GOT3 (cell line): ENCODE results near the gene GATA1.

Experiments
- DNase-seq: peaks from one replicate; lab custom pipeline; 2025; ENCODE audit warnings: mixed read lengths; lab: John Stamatoyannopoulos, UW

Gene GATA1

DNA sequence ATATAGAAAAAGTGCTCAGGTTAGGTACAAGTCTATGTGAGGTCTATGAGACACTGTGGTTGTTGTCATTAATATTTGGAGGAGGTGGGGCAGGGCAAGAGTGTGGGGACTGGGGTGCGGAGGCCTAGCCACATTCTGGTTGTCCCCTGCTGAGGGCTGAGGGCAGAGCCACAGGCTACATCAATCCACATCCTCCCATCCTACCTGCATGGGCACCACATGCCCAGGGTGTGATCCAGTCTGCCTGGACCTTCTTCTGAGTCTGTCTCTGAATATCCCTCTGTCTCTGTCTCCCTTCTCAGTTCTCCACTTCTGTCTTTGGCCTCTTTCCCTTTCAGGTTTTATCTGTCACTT lies 1.2 kb upstream of the GATA1 start:
- no peak for DNase-seq

DNA sequence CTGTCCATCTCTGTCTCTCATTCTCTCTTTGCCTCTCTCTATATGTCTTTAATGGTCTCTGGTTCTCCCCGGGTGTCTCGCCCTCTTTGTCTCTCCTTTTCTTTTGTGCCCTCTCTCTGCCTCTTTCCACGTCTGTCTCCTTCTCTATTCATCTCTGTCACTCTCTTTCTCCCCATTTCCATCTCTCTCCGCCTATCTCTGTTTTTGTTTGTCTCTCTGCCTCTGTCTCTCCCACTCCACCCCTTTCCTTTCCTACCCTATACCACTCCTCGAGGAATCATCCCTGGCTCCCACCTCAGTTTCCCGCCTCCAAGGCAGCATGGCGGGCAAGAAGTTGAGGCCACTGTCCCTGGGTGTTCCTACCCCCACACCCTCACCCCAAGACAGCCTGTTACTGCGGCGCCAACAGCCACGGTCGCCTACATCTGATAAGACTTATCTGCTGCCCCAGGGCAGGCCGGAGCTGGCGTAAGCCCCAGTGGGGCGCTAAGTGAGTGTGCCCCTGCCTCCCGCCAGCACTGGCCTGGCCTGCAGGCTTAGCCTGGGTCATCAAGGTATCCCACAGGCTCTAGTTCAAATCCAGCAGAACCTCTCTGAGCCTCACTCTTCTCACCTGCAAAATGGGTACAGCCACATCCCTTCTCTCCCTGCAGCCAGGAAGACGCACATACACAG lies 713 bp upstream of the GATA1 start:
- DNase-seq = no peak

DNA sequence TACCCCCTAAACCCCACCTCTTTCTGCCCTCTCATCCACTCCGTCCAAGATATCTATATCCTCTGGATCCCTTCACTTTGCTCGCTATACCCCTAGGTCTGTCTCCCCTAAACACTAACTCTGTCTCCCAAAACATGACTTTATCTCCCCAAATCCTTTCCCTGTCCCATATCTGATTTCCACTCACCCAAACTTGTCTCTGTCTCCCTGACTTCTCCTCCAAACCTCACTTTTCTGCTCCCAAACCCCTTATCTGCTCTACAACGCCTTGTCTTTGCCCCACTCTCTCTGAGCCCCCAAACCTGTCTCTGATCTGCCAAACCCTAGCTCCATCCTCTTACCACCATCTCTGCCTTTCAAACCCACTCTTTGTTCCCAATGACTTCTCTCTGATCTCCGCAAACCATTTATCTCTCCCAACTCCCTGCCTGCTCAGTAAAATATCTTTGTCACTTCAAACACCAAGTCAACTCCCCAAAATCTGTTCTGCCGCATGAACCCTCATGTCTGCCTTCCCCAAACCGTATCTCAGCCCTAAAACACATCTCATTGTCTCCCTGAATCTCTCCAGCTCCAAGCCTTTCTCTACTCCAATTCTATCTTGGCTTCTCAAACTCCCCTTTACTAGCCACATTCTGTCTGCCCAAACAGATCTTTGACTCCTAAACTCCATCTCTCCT lies 575 bp downstream of the GATA1 start:
- no peak for DNase-seq

DNA sequence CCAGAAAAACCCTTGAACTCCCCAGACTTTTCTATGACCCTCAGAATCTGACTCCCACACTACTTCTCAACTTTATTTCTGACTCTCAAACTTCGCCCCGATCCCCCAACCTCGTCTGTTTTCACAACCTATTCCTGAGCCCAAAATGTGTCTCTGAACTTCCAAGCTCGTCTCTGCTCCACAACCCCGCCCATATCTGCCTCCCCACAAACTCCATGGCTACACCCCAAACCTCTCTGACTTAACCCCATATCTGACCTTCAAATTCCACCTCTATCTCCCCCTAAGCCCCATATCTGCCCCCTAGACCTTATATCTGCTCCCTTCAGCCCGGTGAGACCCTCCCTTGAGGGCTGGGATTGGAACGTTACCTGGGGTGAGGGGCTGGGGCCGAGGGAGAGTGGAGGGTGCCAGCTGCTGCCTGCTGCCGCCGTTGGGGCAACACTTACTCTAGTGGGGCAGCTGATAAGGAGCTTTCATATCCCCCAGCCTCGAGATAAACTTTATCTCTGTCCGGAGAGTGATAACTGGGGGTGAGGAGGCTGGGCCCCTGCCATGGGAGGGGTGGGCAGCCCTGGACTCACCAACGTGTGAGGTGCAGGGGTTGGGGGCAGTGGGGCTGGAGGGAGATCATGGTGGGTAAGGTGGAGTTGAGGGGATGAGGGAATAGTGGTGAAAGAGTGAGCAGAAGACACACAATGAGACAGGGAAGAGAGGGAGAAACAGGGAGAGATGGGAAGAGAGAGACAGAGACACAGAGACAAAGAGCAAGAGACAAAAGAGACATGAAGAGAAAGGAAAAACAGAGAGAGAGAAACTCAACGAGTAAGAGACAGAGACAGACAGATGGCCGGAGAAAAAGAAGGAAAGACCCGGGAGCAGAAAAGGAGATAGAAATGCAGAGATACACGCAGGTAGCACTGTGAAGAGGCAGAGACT lies 1.4 kb downstream of the GATA1 start:
- DNase-seq = no peak

DNA sequence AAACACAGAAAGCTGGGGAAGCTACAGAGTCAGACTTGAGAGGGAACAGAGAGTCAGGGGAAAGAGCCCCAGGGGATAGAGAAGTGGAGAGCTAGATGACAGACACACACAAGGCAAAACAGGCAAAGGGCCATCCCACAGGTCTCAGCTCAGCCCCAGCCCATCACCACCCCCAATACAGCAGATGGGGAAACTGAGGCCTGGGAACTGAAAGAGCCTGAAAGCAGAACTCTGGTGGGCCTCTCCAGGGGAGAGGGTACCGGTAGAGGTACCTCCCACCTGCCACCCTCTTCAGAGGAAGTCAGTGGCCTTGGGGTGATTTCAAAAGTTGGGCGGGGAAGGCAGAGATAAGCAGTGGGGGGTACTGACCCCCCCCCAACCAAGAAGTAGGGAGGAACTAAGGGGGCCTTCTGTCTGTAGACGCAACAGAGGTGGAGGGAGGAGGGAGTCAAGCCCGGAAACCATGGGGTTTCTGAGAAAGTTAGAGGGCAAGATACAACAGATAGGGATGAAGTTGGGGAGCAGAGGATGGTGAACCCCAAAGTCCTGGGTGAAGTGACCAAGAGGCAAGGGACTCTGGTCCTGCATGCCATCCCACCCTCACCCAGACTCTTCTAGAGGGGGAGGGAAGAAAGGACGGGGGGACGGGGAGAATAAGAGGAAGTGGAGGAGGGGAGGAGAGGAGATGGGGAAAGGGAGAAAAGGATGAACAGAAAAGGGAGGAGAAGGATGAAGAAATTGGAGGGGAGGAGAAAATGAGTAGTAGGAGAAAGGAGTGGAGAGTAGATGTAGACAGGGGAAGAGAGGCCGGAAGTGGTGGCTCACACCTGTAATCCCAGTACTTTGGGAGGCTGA lies 3.2 kb downstream of the GATA1 start:
- no peak for DNase-seq

DNA sequence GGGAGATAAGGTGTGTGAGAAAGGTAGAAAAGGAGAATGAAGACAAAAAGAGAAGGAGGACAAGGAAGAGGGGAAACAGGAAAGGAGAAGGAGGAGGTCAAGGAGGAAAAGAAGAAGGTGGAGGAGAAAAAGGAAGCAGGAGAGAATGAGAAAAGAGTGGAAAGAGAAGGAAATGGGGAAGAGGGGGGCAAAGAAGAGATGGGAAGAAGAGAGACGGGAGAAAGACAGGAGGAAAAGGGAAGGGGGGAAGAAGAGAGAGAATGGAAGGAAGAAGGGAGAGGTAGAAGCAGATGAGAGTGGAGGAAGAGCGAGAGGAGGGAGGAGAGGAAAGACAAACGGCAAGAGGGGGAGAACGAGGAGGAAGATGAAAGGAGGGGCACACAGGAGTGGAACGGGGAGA lies 4.1 kb downstream of the GATA1 start:
- no peak for DNase-seq

DNA sequence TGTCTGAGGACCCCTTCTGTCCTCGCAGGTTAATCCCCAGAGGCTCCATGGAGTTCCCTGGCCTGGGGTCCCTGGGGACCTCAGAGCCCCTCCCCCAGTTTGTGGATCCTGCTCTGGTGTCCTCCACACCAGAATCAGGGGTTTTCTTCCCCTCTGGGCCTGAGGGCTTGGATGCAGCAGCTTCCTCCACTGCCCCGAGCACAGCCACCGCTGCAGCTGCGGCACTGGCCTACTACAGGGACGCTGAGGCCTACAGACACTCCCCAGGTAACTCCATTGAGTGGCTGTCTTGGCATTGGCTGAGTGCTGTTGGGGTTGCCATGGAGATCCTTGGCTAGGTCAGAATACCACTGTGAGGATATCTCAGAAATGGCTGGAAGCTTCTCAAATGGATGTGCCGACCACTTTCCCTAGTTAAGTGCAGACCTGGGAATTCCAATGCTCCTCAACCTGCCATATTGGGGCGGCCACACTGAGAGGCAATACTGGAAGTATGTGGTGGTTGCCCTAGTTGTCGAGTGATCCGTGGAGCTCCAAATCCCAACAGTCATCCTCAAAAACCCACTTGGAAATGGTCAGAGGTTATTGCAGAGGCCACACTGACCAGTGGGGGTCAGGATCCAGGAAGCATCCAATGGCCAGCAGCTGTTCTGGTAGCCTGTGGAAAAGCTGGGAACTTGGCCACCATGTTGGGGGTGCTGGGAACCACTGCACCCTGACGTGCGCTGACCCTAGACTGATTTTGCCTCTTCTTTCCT lies 4.9 kb downstream of the GATA1 start:
- no peak for DNase-seq

DNA sequence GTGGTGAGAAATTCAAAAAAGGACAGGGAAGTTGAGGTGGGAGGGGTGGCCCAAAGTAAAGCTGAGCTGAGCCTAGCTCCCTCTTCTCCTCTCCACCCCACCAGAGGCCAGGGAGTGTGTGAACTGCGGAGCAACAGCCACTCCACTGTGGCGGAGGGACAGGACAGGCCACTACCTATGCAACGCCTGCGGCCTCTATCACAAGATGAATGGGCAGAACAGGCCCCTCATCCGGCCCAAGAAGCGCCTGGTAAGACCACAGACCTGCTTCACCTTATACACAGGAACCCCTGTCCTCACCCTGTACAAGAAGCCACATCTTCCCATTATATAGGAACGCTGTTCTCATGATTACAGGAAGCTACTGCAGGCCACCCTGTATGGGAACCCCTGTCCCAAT lies 5.8 kb downstream of the GATA1 start:
- DNase-seq = no peak

DNA sequence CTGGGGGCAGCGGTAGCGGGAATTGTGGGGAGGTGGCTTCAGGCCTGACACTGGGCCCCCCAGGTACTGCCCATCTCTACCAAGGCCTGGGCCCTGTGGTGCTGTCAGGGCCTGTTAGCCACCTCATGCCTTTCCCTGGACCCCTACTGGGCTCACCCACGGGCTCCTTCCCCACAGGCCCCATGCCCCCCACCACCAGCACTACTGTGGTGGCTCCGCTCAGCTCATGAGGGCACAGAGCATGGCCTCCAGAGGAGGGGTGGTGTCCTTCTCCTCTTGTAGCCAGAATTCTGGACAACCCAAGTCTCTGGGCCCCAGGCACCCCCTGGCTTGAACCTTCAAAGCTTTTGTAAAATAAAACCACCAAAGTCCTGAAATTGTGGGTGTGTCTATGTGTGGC lies 7.5 kb downstream of the GATA1 start:
- no peak for DNase-seq

DNA sequence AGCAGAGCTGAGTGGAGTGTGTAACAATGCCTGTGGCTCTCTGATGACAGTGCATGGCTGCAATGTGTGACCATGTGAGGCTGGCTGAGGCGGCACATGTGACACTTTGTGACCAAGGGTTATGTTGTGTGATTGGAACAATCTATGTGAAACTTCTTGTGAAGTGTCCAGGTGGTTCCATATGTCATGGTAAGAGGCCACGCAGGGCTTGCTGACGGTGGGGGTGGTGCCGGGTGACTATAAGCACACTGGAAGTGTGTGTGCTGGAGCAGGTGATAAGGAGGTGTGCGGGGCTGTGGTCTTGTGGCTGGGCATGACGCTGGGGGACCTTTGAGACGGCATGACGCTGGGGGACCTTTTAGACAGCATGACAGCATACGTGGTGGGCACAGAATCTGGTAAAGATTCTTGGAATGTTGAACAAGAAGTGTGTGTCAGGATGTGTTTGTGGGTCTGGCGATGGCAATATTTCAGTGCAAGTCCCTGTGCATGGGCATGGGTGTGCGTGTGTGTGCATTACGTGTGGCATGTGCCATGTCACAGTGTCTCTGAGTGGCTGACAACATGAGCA lies 8.0 kb downstream of the GATA1 start:
- no peak for DNase-seq

DNA sequence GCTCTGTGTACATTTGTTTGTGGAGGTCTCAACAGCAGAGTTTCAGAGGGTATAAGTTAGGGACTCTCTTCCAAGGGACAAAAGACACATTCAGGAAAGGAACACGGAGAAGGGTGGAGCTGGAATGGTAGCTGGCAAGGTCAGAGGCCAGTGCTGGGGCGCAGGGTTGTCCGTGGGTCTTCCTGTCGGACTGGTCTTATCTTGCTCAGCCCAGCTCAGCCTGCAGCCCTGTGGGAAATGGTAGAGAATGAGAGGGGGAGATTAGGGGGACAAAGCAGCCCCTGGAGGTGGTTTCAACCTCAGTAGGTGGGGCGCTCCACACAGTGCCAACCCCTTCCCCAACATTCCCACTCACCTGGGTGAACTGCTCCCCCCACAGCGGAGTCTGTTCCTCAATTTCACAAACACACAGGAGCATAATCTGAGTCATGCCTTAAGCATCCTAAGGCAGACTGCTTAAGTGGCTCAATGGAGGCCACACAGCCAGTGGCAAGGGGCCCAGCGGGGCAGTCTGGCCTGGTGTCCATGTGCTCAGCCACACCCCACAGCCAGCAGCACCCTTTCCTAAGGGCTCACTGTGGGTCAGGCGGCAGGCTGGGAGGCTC lies 8.6 kb downstream of the GATA1 start:
- no peak for DNase-seq

DNA sequence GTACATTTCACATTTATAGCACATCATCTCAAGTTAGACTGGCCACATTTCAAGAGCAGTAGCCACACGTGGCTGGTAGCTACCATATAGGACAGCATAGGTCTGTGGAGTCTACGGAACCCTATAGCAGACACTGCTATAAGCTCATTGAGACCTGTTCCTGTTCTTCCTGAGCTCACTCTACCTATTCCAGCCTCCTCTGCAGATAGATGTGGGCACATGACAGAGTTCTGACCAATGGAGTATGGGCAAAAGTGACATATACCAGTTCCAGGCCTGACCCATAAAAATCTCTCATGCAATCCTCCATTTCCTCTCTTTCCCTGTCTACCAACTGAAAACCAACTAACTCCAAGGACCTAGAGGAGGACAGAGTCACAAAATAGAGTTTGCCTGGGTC lies 11.9 kb downstream of the GATA1 start:
- no peak for DNase-seq

DNA sequence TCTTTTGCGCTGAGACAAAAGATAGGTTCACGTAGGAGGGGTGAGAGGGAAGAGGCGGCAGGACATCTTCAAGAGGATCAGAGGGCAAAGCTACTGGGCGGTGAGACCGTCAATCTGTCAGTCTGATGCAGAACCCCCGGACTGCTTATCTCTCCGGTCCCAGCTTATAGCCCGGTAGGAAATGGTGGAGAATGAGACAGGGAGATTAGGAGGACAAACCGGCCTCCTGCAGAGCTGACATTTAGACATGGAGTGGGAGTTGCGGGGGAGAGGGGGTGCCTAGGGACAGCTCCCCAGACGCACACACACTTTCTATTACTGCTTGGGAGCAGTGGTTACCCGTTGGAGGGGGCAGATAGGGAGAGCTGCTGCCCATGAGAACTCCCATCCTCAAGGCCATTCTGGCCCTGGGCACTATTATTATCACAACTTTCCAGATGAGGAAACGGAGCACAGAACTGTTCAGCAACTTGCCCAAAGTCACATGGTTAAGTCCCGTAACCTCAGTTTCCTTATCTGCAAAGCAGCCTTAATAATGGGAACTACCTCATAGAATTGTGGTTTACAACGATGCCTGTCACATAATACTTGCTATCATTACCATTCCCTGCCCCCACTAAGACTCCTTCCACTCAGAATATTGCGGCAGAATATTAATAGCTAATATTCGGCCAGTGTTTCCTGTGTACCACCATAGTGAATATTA lies 14.3 kb downstream of the GATA1 start:
- DNase-seq = no peak

DNA sequence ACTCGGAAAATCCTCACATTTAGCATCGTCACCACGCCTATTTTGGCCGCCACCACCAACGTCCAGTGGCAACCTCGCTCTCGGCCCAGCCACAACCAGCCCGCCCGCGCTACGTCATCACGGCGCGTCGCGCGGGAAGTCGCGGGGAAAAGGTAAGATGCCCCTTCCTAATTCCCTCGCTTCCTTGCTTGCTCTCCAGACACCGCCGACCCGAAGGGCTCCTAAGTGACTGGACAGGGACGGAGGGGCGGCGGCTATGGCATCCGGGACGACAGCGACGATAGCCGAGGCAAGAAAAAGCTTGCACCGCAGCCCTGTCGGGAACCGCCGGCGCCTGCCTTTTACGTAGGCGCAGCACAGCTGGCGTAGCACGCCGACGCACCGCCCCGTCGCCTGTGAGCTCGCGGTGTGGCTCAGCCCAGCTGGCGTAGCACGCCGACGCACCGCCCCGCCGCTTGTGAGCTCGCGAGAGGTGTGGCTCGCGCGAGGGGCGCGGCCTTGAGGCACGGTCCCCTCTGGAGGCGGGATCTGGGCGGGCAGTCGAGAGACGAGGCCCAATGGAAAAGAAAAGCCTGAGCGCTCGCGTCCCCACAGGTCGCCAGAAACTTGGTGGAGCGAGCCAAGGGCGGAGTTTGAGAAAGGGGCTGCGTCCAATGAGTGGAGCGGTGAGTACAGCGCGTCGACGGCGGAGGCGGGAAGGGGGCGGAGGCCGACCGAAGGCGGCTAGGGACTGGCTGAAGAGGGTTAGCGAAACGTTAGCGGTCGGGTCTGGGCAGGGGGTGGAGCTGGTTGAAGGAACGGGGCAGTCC lies 15.1 kb downstream of the GATA1 start, which contains the start of gene HDAC6:
Gene HDAC6, plus strand, starts transcription at position 788 of the 809 bp plus-strand sequence. CDS start 626 bp downstream, outside the sequence.
- DNase-seq = peak; percentile 88

DNA sequence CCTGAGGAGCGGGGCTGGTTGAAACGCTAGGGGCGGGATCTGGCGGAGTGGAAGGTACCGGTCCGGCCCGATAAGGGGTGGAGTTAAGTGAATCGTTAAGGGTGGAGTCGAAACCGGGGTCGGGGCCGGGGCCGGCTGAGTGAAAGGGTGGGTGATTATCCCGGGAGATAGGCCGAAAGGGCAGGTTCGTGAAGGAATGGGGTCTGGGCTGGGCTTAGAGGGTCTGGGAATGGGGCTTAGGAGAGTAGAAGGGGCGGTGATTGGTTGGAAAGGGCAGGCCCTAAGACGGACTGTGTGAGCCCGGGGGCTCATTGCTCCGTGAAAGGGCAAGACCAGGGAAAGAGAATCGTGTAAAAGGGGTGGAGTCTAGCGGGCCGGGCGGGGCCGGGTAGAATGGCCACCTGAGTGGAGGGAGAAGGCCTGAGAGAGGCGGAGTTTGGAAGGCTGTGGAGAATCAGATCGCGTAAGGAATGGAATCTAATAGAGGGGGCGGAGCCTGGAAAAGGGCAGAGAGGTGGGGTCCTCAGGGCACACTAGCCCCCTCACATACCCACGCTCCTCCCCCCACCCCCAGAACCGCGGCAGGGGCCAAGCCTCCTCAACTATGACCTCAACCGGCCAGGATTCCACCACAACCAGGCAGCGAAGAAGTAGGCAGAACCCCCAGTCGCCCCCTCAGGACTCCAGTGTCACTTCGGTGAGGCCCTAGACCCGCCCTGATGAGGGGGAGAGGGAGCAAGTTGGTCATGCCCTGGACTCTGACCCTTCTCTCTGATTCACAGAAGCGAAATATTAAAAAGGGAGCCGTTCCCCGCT lies 15.9 kb downstream of the GATA1 start:
- no peak for DNase-seq

DNA sequence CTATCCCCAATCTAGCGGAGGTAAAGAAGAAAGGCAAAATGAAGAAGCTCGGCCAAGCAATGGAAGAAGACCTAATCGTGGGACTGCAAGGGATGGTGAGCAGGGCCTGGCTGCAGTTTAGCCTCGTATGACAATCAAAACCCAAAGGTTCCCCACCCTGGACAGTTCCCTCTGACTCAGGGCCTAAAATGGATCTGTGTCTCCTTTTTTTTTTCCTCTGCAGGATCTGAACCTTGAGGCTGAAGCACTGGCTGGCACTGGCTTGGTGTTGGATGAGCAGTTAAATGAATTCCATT lies 16.5 kb downstream of the GATA1 start:
- DNase-seq = no peak

DNA sequence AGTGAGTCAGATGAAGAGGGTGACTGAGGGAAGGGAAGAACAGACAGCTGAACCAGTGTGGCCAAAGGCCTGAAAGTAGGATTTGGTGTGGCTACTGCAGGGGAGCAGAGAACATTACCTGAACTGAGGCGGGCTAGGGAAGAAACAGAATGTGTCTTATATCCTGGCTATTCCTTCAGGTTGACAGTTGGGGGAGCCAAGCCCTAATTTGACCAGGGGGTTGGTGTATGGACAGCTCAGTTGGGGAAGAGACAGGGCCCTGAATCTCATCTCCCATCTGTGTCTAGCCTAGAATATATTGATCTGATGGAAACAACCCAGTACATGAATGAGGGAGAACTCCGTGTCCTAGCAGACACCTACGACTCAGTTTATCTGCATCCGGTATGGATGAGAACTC lies 19.7 kb downstream of the GATA1 start:
- no peak for DNase-seq

DNA sequence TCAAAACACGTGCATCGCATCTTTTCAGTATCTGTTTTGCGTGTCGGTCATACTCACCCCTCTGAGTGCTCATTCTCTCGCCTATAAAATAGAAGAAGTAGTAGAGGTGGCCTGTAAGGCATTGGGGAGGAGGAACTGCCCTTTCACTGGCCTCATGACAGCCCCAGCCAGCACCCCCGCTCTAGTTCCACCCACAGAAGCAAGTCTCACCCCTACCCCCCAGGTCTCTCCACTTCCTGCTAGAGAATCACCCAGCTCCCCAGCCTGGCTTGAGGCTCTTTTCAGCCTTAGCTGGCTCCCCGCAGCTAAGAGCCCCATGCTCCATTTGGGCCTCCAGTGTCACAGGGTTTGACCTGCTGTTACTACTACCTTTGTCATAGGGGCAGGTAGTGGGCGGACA lies 27.3 kb downstream of the GATA1 start:
- no peak for DNase-seq
